Keratinocyte (primary cell): ENCODE measurements around the gene CDH22.

ENCODE experiments used
- EZH2 ChIP-seq: IDR thresholded peaks from one replicate; pipeline ENCODE4 v1.6.1; 2012; ENCODE audit warnings: inconsistent platforms, mild to moderate bottlenecking, low read length, moderate library complexity
- TF ChIP-seq, protein P1 (sequence below), 3 experiments: IDR thresholded peaks in 1 of 3; conservative IDR thresholded peaks in 1 of 3; optimal IDR thresholded peaks in 1 of 3; 2 replicates in 2 of 3; 3 replicates in 1 of 3; pipeline versions ENCODE3 to v1.5.1; 2011; ENCODE audit warnings: low read length in 3 of 3, mild to moderate bottlenecking in 3 of 3, moderate library complexity in 2 of 3, control low read depth in 1 of 3, inconsistent platforms in 1 of 3; ENCODE audit not compliant: insufficient read depth in 2 of 3; ENCODE audit errors: extremely low read depth in 1 of 3

DNA sequence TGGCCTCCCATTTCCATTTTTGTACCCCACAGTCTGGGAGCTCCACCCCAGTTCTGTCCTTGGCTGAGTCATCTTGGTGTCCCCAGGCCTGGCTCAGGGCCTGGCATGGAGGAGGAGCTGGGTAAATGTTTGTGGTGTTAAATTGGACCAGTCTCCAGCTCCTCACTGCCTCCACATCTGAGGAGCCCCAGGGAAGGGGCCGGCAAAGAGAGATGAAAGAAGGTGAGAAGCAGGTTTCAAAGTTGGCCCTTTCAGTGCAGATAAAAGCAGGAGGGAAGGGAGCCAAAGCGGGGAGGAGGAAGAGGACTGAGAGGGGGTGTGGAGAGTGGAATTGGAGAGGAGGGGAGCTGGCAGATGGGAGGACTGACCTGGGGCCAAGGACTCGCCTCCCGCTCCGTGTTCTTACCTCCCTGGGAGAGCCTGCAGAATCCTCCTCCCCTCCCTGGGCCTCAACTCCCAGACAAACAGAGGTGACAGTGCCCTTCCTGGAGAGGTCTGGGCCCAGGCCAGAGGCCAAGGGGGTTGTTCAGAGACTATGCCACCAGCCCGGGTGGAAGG, 101.2 kb downstream of the CDH22 start:
- TF ChIP-seq, protein P1, sequence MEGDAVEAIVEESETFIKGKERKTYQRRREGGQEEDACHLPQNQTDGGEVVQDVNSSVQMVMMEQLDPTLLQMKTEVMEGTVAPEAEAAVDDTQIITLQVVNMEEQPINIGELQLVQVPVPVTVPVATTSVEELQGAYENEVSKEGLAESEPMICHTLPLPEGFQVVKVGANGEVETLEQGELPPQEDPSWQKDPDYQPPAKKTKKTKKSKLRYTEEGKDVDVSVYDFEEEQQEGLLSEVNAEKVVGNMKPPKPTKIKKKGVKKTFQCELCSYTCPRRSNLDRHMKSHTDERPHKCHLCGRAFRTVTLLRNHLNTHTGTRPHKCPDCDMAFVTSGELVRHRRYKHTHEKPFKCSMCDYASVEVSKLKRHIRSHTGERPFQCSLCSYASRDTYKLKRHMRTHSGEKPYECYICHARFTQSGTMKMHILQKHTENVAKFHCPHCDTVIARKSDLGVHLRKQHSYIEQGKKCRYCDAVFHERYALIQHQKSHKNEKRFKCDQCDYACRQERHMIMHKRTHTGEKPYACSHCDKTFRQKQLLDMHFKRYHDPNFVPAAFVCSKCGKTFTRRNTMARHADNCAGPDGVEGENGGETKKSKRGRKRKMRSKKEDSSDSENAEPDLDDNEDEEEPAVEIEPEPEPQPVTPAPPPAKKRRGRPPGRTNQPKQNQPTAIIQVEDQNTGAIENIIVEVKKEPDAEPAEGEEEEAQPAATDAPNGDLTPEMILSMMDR (optimal IDR thresholded peaks at IDR 0.05 in 1 of 3, IDR thresholded peaks at IDR 0.05 in 1 of 3, conservative IDR thresholded peaks at IDR 0.05 in 1 of 3; ENCODE audit: extremely low read depth in 1 of 3, insufficient read depth in 2 of 3, low read length in 3 of 3), result no peak
- TF ChIP-seq EZH2, result no peak
